ENCODE measurements around the gene LYRM4. TPM values are rescaled to one million over a fixed set of nuclear protein-coding genes. Genes with fewer than 3 reads are reported as not detected.
A peak's percentile ranks its signal among the peaks of the same experiment; 100 is the strongest.

Gene LYRM4
- total RNA-seq, 1 donor from 2014 or later: 34.4 TPM

GRCh38 chr6:5215799-5216198 lies 45.0 kb downstream of the LYRM4 start:
- no peak for DNase-seq (ENCODE audit: low spot score, unreplicated experiment)
- Mint-ChIP-seq H3K9me3 (ENCODE audit: low read depth) (no peaks in the 10 kb centered on the region), H3K4me1 (ENCODE audit: low read depth) (no peaks in the 10 kb centered on the region), H3K27me3 (no peaks in the 10 kb centered on the region), H3K27ac (no peak overlapping the region), H3K36me3 (ENCODE audit: insufficient read depth) (peaks cover 5% of the 10 kb centered on the region), H3K4me3 (ENCODE audit: low read depth) (no peak overlapping the region)
- TF ChIP-seq, protein P1, sequence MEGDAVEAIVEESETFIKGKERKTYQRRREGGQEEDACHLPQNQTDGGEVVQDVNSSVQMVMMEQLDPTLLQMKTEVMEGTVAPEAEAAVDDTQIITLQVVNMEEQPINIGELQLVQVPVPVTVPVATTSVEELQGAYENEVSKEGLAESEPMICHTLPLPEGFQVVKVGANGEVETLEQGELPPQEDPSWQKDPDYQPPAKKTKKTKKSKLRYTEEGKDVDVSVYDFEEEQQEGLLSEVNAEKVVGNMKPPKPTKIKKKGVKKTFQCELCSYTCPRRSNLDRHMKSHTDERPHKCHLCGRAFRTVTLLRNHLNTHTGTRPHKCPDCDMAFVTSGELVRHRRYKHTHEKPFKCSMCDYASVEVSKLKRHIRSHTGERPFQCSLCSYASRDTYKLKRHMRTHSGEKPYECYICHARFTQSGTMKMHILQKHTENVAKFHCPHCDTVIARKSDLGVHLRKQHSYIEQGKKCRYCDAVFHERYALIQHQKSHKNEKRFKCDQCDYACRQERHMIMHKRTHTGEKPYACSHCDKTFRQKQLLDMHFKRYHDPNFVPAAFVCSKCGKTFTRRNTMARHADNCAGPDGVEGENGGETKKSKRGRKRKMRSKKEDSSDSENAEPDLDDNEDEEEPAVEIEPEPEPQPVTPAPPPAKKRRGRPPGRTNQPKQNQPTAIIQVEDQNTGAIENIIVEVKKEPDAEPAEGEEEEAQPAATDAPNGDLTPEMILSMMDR (IDR thresholded peaks at IDR 0.05; ENCODE audit: unreplicated experiment): no peak

DNA sequence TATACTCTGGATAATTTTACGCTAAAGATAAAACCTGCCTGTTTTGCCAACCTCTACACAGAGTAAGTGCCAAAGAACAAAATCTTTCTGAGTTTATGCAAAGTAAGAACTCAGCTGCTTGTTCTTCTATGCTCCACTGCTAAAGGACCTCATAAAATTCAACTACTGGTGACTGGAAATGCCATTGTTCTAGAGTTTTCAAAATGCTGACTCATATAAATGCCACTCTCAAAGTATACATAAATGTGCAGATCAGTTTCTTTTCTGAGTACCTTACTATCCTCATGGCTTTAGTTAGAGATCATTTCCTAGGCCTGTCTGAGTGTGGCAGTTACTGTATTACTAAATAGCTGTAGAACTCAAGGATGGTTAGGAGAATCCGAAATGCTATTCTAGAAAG lies 45.6 kb downstream of the LYRM4 start:
- Mint-ChIP-seq H3K27ac (no peak overlapping the region), H3K9me3 (ENCODE audit: low read depth) (no peaks in the 10 kb centered on the region), H3K4me3 (ENCODE audit: low read depth) (no peak overlapping the region), H3K27me3 (no peaks in the 10 kb centered on the region), H3K36me3 (ENCODE audit: insufficient read depth) (peaks cover 5% of the 10 kb centered on the region), H3K4me1 (ENCODE audit: low read depth) (no peaks in the 10 kb centered on the region)
- DNase-seq (ENCODE audit: low spot score, unreplicated experiment): no peak
- TF ChIP-seq, protein P1 (IDR thresholded peaks at IDR 0.05; ENCODE audit: unreplicated experiment): no peak

- Mint-ChIP-seq H3K4me3 (ENCODE audit: low read depth) (no peak overlapping the region), H3K9me3 (ENCODE audit: low read depth) (no peaks in the 10 kb centered on the region), H3K36me3 (ENCODE audit: insufficient read depth) (peaks cover 5% of the 10 kb centered on the region), H3K27ac (no peak overlapping the region), H3K27me3 (no peaks in the 10 kb centered on the region), H3K4me1 (ENCODE audit: low read depth) (no peaks in the 10 kb centered on the region)
- no peak for DNase-seq (ENCODE audit: low spot score, unreplicated experiment)
- TF ChIP-seq, protein P1 (IDR thresholded peaks at IDR 0.05; ENCODE audit: unreplicated experiment): peak; percentile 61
Measured at GRCh38 chr6:5214570-5215052, 46.1 kb downstream of the LYRM4 start.

- Mint-ChIP-seq H3K27ac (peak overlapping the region; percentile 80), H3K9me3 (ENCODE audit: low read depth) (no peaks in the 10 kb centered on the region), H3K4me3 (ENCODE audit: low read depth) (no peak overlapping the region), H3K4me1 (ENCODE audit: low read depth) (no peaks in the 10 kb centered on the region), H3K36me3 (ENCODE audit: insufficient read depth) (peaks cover 5% of the 10 kb centered on the region), H3K27me3 (no peaks in the 10 kb centered on the region)
- TF ChIP-seq, protein P1 (IDR thresholded peaks at IDR 0.05; ENCODE audit: unreplicated experiment): no peak
- DNase-seq (ENCODE audit: low spot score, unreplicated experiment): no peak
Measured at GRCh38 chr6:5213836-5214235, 46.9 kb downstream of the LYRM4 start.

GRCh38 chr6:5211492-5211891 lies 49.3 kb downstream of the LYRM4 start:
- no peaks in the 10 kb centered on the region for H3K4me1 Mint-ChIP-seq (ENCODE audit: low read depth)
- H3K4me3 Mint-ChIP-seq (ENCODE audit: low read depth): no peak overlapping the region
- no peak for DNase-seq (ENCODE audit: low spot score, unreplicated experiment)
- no peaks in the 10 kb centered on the region for H3K27me3 Mint-ChIP-seq
- H3K9me3 Mint-ChIP-seq (ENCODE audit: low read depth): no peaks in the 10 kb centered on the region
- H3K27ac Mint-ChIP-seq: no peak overlapping the region
- TF ChIP-seq, protein P1 (IDR thresholded peaks at IDR 0.05; ENCODE audit: unreplicated experiment): no peak
- peaks cover 5% of the 10 kb centered on the region for H3K36me3 Mint-ChIP-seq (ENCODE audit: insufficient read depth)
